ENCODE measurements around the gene PLCD1.

The PLCD1 gene

GRCh38 chr3:38008971-38009580, 20.4 kb downstream of the PLCD1 start:
- H3K4me3 ChIP-seq (ENCODE audit: control insufficient read depth, low read depth, low read length), result no peak overlapping the region
- TF ChIP-seq CTCF (IDR thresholded peaks at IDR 0.05; ENCODE audit: control insufficient read depth, insufficient read depth, low read depth, low read length, missing control alignments), result no peak
- no peak for DNase-seq (ENCODE audit: low read depth)

- TF ChIP-seq CTCF (IDR thresholded peaks at IDR 0.05; ENCODE audit: control insufficient read depth, insufficient read depth, low read depth, low read length, missing control alignments), result no peak
- DNase-seq (ENCODE audit: low read depth), result no peak
- H3K4me3 ChIP-seq (ENCODE audit: control insufficient read depth, low read depth, low read length), result no peak overlapping the region
Observed at GRCh38 chr3:38008191-38008701, 21.2 kb downstream of the PLCD1 start.

GRCh38 chr3:38007754-38008090, 21.7 kb downstream of the PLCD1 start:
- H3K4me3 ChIP-seq (ENCODE audit: control insufficient read depth, low read depth, low read length), result no peak overlapping the region
- TF ChIP-seq CTCF (IDR thresholded peaks at IDR 0.05; ENCODE audit: control insufficient read depth, insufficient read depth, low read depth, low read length, missing control alignments), result no peak
- no peak for DNase-seq (ENCODE audit: low read depth)

GRCh38 chr3:38006445-38006995, 22.9 kb downstream of the PLCD1 start:
- no peak for TF ChIP-seq CTCF (IDR thresholded peaks at IDR 0.05; ENCODE audit: control insufficient read depth, insufficient read depth, low read depth, low read length, missing control alignments)
- H3K4me3 ChIP-seq (ENCODE audit: control insufficient read depth, low read depth, low read length), result no peak overlapping the region
- no peak for DNase-seq (ENCODE audit: low read depth)

GRCh38 chr3:38006031-38006430, 23.4 kb downstream of the PLCD1 start:
- H3K4me3 ChIP-seq (ENCODE audit: control insufficient read depth, low read depth, low read length), result no peak overlapping the region
- DNase-seq (ENCODE audit: low read depth), result no peak
- TF ChIP-seq CTCF (IDR thresholded peaks at IDR 0.05; ENCODE audit: control insufficient read depth, insufficient read depth, low read depth, low read length, missing control alignments), result no peak

GRCh38 chr3:38005076-38006020, 24.1 kb downstream of the PLCD1 start:
- H3K4me3 ChIP-seq (ENCODE audit: control insufficient read depth, low read depth, low read length), result no peak overlapping the region
- no peak for DNase-seq (ENCODE audit: low read depth)
- no peak for TF ChIP-seq CTCF (IDR thresholded peaks at IDR 0.05; ENCODE audit: control insufficient read depth, insufficient read depth, low read depth, low read length, missing control alignments)
